Ishikawa (cell line): Measurements from ENCODE around the gene ZFP36L2.

Experiments used
- CEBPB ChIP-seq: IDR thresholded peaks from 2 replicates; pipeline ENCODE4 v1.6.1; 2012
- EGR1 ChIP-seq: IDR thresholded peaks from 2 replicates; pipeline ENCODE4 v1.6.1; 2012
- EP300 ChIP-seq: IDR thresholded peaks from 2 replicates; pipeline ENCODE4 v1.6.1; 2012; ENCODE audit warnings: borderline replicate concordance
- FOXM1 ChIP-seq: IDR thresholded peaks from 2 replicates; pipeline ENCODE4 v1.6.1; 2012; ENCODE audit warnings: low read depth, borderline replicate concordance
- MAX ChIP-seq: IDR thresholded peaks from 2 replicates; pipeline ENCODE4 v1.6.1; 2012
- NFIC ChIP-seq: IDR thresholded peaks from 2 replicates; pipeline ENCODE4 v1.6.1; 2012
- RAD21 ChIP-seq: IDR thresholded peaks from 2 replicates; pipeline ENCODE4 v1.6.1; 2012; ENCODE audit warnings: low read depth
- REST ChIP-seq: IDR thresholded peaks from 2 replicates; pipeline ENCODE4 v1.6.1; 2012; ENCODE audit warnings: low read depth, mild to moderate bottlenecking
- TAF1 ChIP-seq: IDR thresholded peaks from 2 replicates; pipeline ENCODE4 v1.6.1; 2012; ENCODE audit warnings: low read depth, mild to moderate bottlenecking
- TCF12 ChIP-seq: IDR thresholded peaks from 2 replicates; pipeline ENCODE4 v1.6.1; 2012; ENCODE audit warnings: low read depth
- TEAD4 ChIP-seq: IDR thresholded peaks from 2 replicates; pipeline ENCODE4 v1.6.1; 2012
- USF1 ChIP-seq: IDR thresholded peaks from 2 replicates; pipeline ENCODE4 v1.6.1; 2012
- YY1 ChIP-seq: IDR thresholded peaks from 2 replicates; pipeline ENCODE4 v1.6.1; 2012; ENCODE audit warnings: low read depth

- TF ChIP-seq MAX (no peak), YY1 (no peak), CEBPB (no peak), TAF1 (no peak), EP300 (no peak), TCF12 (no peak), RAD21 (no peak), REST (no peak), EGR1 (no peak), USF1 (no peak), NFIC (no peak), FOXM1 (no peak), TEAD4 (no peak)
Measured at GRCh38 chr2:43233218-43234212, 7.1 kb upstream of the ZFP36L2 start.
